Thyroid gland (tissue), 4 donors: ENCODE measurements around the gene PCDHGA5. TPM values are rescaled to one million over a fixed set of nuclear protein-coding genes. Genes with fewer than 3 reads are reported as not detected.
"Not testable (repeated sequence)": the region's sequence is repeated elsewhere in the genome, so short reads cannot be mapped to it uniquely, and the experiment has no call there.

Experiments
- DNase-seq, 2 donors: peaks; one replicate each; pipeline ENCODE4 v3.0.0-alpha.2; 2019
- H3K27ac ChIP-seq, 3 donors: fragments of 200-600 bp; sonication (generic); 1 replicate in 2 of 3; 2 replicates in 1 of 3; pipeline ENCODE4 v1.5.1; 2016 to 2019; ENCODE audit warnings: mild to moderate bottlenecking in 1 of 3, moderate library complexity in 1 of 3
- H3K27me3 ChIP-seq: fragments of 200-600 bp; sonication (generic); one replicate; pipeline ENCODE4 v1.5.1; 2019
- H3K36me3 ChIP-seq, 2 donors: fragments of 200-600 bp; sonication (generic); one replicate each; pipeline ENCODE4 v1.5.1; 2016 to 2019
- H3K4me1 ChIP-seq, 2 donors: fragments of 200-600 bp; sonication (generic); one replicate each; pipeline ENCODE4 v1.5.1; 2017 to 2019
- H3K4me3 ChIP-seq, 3 donors: fragments of 200-600 bp; sonication (generic); replicated peaks in 1 of 3; 1 replicate in 2 of 3; 2 replicates in 1 of 3; pipeline ENCODE4 v1.5.1; 2016; ENCODE audit warnings: mild to moderate bottlenecking in 1 of 3
- H3K9me3 ChIP-seq: fragments of 200-600 bp; sonication (generic); one replicate; pipeline ENCODE4 v1.5.1; 2017
- POLR2A ChIP-seq, 2 donors: fragments of 450-650 bp; IDR thresholded peaks; one replicate each; pipeline ENCODE4 v1.6.1; 2017; ENCODE audit warnings: antibody characterized with exemption in 2 of 2, mild to moderate bottlenecking in 2 of 2, moderate library complexity in 1 of 2
- WGBS, 2 donors: methylation state at CpG; one replicate each; pipeline ENCODE4 v1.1.5; 2017; 5-methylcytosine and 5-hydroxymethylcytosine counted together
- intact Hi-C: fragments of 100-400 bp; cut with DNase I; formaldehyde crosslinking; loops from one replicate; pipeline ENCODE4 v1.15.1; 2023
- total RNA-seq, 4 donors: library from RNA; depleted of rRNA; stranded (reverse); fragments of >200 nt; gene quantifications; one replicate each; pipeline ENCODE4 v1.2.3, GENCODE V29; 2016
- TF ChIP-seq, protein P1 (sequence below), 6 experiments: fragments of 200-600 bp in 3 of 6; fragments of 450-650 bp in 3 of 6; sonication (generic) in 3 of 6; IDR thresholded peaks; one replicate each; pipeline ENCODE4 v1.5.1; 2016 to 2019; ENCODE audit warnings: antibody characterized with exemption in 6 of 6, mild to moderate bottlenecking in 2 of 6, inconsistent platforms in 1 of 6, moderate library complexity in 1 of 6

The PCDHGA5 gene
- total RNA-seq, 4 donors from 2014 or later, result 3.5 to 5.3 (median 4.2) TPM

DNA sequence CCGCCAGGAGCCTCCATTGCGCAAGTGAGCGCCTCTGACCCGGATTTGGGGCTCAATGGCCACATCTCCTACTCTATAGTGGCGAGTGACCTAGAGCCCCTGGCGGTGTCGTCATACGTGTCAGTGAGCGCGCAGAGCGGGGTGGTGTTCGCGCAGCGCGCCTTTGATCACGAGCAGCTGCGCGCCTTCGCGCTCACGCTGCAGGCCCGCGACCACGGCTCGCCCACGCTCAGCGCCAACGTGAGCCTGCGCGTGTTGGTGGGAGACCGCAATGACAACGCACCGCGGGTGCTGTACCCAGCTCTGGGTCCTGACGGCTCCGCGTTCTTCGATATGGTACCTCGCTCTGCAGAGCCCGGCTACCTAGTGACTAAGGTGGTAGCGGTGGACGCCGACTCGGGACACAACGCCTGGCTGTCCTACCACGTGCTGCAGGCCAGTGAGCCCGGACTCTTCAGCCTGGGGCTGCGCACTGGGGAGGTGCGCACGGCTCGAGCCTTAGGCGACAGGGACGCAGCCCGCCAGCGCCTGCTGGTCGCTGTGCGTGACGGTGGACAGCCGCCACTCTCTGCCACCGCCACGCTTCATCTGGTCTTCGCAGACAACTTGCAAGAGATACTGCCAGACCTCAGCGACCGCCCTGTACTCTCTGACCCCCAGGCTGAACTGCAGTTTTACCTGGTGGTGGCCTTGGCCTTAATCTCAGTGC, 45.8 kb downstream of the PCDHGA5 start:
- Histone ChIP-seq H3K4me3 (no peak overlapping the region), H3K27me3 (no peaks in the 10 kb centered on the region), H3K9me3 (peaks cover 6% of the 10 kb centered on the region), H3K36me3 (no peaks in the 10 kb centered on the region), H3K27ac (no peak overlapping the region), H3K4me1 (no peaks in the 10 kb centered on the region)
- TF ChIP-seq, protein P1, sequence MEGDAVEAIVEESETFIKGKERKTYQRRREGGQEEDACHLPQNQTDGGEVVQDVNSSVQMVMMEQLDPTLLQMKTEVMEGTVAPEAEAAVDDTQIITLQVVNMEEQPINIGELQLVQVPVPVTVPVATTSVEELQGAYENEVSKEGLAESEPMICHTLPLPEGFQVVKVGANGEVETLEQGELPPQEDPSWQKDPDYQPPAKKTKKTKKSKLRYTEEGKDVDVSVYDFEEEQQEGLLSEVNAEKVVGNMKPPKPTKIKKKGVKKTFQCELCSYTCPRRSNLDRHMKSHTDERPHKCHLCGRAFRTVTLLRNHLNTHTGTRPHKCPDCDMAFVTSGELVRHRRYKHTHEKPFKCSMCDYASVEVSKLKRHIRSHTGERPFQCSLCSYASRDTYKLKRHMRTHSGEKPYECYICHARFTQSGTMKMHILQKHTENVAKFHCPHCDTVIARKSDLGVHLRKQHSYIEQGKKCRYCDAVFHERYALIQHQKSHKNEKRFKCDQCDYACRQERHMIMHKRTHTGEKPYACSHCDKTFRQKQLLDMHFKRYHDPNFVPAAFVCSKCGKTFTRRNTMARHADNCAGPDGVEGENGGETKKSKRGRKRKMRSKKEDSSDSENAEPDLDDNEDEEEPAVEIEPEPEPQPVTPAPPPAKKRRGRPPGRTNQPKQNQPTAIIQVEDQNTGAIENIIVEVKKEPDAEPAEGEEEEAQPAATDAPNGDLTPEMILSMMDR (IDR thresholded peaks at IDR 0.05), result no peak
- TF ChIP-seq POLR2A (IDR thresholded peaks at IDR 0.05), result no peak
- intact Hi-C loops, result no loop called here
- 22 to 28% methylated on average over 19 to 47 of the region's 64 CpGs for WGBS, 2 donors
- DNase-seq, result no peak

DNA sequence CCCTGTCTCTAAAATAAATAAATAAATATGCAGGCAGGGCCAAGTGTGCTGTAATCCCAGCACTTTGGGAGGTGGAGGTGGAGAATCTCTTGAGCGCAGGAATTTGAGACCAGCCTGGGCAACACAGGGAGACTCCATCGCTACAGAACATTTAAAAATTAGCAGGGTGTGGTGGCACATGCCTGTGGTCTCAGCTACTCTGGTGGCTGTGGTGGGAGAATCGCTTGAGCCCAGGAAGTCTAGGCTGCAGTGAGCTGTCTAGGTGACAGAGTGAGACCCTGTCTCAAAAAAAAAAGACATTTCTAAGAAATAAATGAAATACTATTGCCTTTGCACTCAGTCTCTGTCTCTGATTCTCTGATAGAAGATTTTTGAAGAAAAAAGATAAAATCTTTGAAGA, 47.6 kb downstream of the PCDHGA5 start:
- intact Hi-C loops, result no loop called here
- no peak overlapping the region for H3K4me3 ChIP-seq
- H3K4me1 ChIP-seq, result no peaks in the 10 kb centered on the region
- H3K27ac ChIP-seq, result no peak overlapping the region
- no peaks in the 10 kb centered on the region for H3K36me3 ChIP-seq
- TF ChIP-seq, protein P1 (IDR thresholded peaks at IDR 0.05), result no peak
- no peak for TF ChIP-seq POLR2A (IDR thresholded peaks at IDR 0.05)
- WGBS, 2 donors, result 67 to 81% methylated on average over 3 of the region's 3 CpGs
- H3K9me3 ChIP-seq, result peaks cover 6% of the 10 kb centered on the region
- no peaks in the 10 kb centered on the region for H3K27me3 ChIP-seq
- DNase-seq, result no peak

DNA sequence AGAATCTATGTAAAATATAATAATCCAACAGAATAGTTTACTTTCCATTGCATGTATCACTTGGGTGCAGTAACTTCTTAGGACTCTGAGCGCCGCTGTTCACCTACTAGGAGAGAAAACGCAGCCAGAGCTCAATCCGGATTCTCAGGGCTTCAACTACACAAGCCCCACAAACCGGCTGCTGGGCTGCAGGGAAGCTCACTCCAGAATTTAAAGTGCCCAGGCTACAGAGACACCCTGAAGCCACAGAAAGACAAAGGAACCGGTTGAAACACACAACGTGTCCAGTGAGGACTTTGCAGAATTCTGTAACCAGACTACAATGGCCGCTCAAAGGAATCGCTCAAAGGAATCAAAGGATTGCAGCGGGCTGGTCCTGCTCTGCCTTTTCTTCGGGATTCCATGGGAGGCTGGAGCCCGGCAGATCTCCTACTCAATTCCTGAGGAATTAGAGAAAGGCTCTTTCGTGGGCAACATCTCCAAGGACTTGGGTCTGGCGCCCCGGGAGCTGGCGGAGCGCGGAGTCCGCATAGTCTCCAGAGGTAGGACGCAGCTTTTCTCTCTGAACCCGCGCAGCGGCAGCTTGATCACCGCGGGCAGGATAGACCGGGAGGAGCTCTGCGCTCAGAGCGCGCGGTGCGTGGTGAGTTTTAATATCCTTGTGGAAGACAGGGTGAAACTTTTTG, 49.0 kb downstream of the PCDHGA5 start, which contains the start of gene PCDHGA10:
Gene PCDHGA10 (plus strand): TSS at position 134 of the 686 bp plus-strand sequence. CDS start 189 bp downstream, at position 323.
- TF ChIP-seq POLR2A (IDR thresholded peaks at IDR 0.05), result no peak
- TF ChIP-seq, protein P1 (IDR thresholded peaks at IDR 0.05), result peak in 5 of 6 experiments; percentile 20 to 51 (median 44)
- intact Hi-C loops, result no loop called here
- H3K27ac ChIP-seq, result peak within 1 kb of the TSS in 1 of 3 donors; percentile 1
- no peaks in the 10 kb centered on the region for H3K4me1 ChIP-seq
- H3K9me3 ChIP-seq, result peaks cover 6% of the 10 kb centered on the region
- WGBS, 2 donors, result 21 to 25% methylated on average over 31 of the region's 31 CpGs
- H3K36me3 ChIP-seq, result no peaks in the 10 kb centered on the region
- peak; percentile 59 to 62 for DNase-seq
- peak within 1 kb of the TSS in 2 of 3 donors; percentile 3 to 15 for H3K4me3 ChIP-seq
- H3K27me3 ChIP-seq, result no peaks in the 10 kb centered on the region

DNA sequence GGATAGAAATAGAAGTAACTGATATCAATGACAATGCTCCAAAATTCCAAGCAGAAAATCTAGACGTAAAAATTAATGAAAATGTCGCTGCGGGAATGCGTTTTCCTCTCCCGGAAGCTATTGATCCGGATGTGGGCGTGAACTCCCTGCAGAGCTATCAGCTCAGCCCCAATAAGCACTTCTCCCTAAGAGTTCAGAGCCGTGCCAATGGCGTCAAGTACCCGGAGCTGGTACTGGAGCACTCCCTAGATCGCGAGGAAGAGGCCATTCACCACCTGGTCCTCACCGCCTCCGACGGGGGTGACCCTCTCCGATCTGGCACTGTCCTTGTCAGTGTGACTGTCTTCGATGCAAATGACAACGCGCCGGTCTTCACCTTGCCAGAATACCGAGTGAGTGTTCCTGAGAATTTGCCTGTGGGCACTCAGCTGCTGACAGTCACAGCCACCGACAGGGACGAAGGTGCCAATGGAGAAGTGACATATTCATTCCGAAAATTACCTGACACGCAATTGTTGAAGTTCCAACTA, 49.6 kb downstream of the PCDHGA5 start:
- intact Hi-C loops, result no loop called here
- Histone ChIP-seq H3K27me3 (no peaks in the 10 kb centered on the region), H3K36me3 (no peaks in the 10 kb centered on the region), H3K27ac (peak overlapping the region in 1 of 3 donors; percentile 1), H3K4me3 (peak overlapping the region in 2 of 3 donors; percentile 3 to 15), H3K9me3 (peaks cover 6% of the 10 kb centered on the region), H3K4me1 (no peaks in the 10 kb centered on the region)
- TF ChIP-seq, protein P1 (IDR thresholded peaks at IDR 0.05), result no peak
- TF ChIP-seq POLR2A (IDR thresholded peaks at IDR 0.05), result no peak
- no peak for DNase-seq
- 22 to 27% methylated on average over 22 to 24 of the region's 25 CpGs for WGBS, 2 donors

DNA sequence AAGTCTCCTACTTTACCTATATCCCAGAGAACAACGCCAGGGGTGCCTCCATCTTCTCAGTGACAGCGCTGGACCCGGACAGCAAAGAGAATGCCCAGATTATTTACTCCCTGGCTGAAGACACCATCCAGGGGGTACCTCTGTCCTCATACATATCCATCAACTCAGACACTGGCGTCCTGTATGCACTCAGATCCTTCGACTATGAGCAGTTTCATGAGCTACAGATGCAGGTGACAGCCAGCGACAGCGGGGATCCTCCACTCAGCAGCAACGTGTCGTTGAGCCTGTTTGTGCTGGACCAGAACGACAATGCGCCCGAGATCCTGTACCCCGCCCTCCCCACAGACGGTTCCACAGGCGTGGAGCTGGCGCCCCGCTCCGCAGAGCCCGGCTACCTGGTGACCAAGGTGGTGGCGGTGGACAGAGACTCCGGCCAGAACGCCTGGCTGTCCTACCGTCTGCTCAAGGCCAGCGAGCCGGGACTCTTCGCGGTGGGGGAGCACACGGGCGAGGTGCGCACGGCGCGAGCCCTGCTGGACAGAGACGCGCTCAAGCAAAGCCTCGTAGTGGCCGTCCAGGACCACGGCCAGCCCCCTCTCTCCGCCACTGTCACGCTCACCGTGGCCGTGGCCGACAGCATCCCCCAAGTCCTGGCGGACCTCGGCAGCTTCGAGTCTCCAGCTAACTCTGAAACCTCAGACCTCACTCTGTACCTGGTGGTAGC, 50.7 kb downstream of the PCDHGA5 start:
- not testable (repeated sequence) for H3K9me3 ChIP-seq, H3K36me3 ChIP-seq, H3K27ac ChIP-seq, H3K27me3 ChIP-seq, DNase-seq, H3K4me3 ChIP-seq, H3K4me1 ChIP-seq
- WGBS, 2 donors, result 27 to 36% methylated on average over 3 to 18 of the region's 46 CpGs
- intact Hi-C loops, result loop anchor here (5.0 kb wide), 1 partner anchor 143 kb away; no protein-coding TSS in a partner anchor

DNA sequence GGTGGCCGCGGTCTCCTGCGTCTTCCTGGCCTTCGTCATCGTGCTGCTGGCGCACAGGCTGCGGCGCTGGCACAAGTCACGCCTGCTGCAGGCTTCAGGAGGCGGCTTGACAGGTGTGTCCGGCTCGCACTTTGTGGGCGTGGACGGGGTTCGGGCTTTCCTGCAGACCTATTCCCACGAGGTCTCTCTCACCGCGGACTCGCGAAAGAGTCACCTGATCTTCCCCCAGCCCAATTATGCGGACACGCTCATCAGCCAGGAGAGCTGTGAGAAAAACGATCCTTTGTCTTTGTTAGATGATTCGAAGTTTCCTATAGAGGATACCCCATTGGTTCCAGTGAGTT, 51.3 kb downstream of the PCDHGA5 start:
- H3K4me3 ChIP-seq, H3K4me1 ChIP-seq, DNase-seq, H3K9me3 ChIP-seq, H3K27me3 ChIP-seq, H3K27ac ChIP-seq, H3K36me3 ChIP-seq: not testable (repeated sequence)
- WGBS, 2 donors, result 26 to 28% methylated on average over 14 to 24 of the region's 24 CpGs
- intact Hi-C loops, result loop anchor here (5.0 kb wide), 1 partner anchor 142 kb away; no protein-coding TSS in a partner anchor
